C4-2B (cell line): ENCODE measurements around the gene CCNY.

Experiments
- H3K27ac ChIP-seq: fragments of 450-650 bp; 2 replicates; pipeline ENCODE4 v1.5.1; 2017
- CTCF ChIP-seq: fragments of 450-650 bp; conservative IDR thresholded peaks from 2 replicates; pipeline ENCODE4 v1.5.1; 2017; ENCODE audit warnings: mild to moderate bottlenecking
- ZFX ChIP-seq: fragments of 450-650 bp; IDR thresholded peaks from 2 replicates; pipeline ENCODE4 v1.6.1; 2017

The CCNY gene

GRCh38 chr10:35427543-35427942 lies 91.2 kb downstream of the CCNY start:
- TF ChIP-seq ZFX (no peak), CTCF (no peak)
- H3K27ac ChIP-seq: no peak overlapping the region

- no peak overlapping the region for H3K27ac ChIP-seq
- TF ChIP-seq ZFX (no peak), CTCF (no peak)
Measured at GRCh38 chr10:35428521-35428920, 92.2 kb downstream of the CCNY start.

- H3K27ac ChIP-seq: no peak overlapping the region
- no peak for TF ChIP-seq ZFX
- TF ChIP-seq CTCF: no peak
Measured at GRCh38 chr10:35432781-35433338, 96.6 kb downstream of the CCNY start.

GRCh38 chr10:35433851-35434426 lies 97.6 kb downstream of the CCNY start:
- H3K27ac ChIP-seq: no peak overlapping the region
- TF ChIP-seq ZFX (no peak), CTCF (no peak)

- no peak for TF ChIP-seq ZFX
- TF ChIP-seq CTCF: no peak
- no peak overlapping the region for H3K27ac ChIP-seq
Measured at GRCh38 chr10:35434533-35434932, 98.2 kb downstream of the CCNY start.

- no peak overlapping the region for H3K27ac ChIP-seq
Measured at GRCh38 chr10:35435824-35436223, 99.5 kb downstream of the CCNY start.

More at GRCh38 chr10:35435824-35436223, 99.5 kb downstream of the CCNY start:
- no peak for TF ChIP-seq CTCF
- TF ChIP-seq ZFX: no peak
